ENCODE measurements around the gene ISG20L2. TPM values are rescaled to one million over a fixed set of nuclear protein-coding genes. Genes with fewer than 3 reads are reported as not detected.

ISG20L2 gene
- total and polyA plus RNA-seq, 3 donors from 2014 or later, result 60.9 to 223 (median 150) TPM

- Histone ChIP-seq H3K9me3 (no peaks in the 10 kb centered on the region), H3K27me3 (no peaks in the 10 kb centered on the region), H3K36me3 (ENCODE audit: low read depth, missing control alignments) (no peaks in the 10 kb centered on the region), H3K27ac (no peak overlapping the region), H3K4me1 (peaks cover 9% of the 10 kb centered on the region), H3K4me3 (no peak overlapping the region)
- TF ChIP-seq CTCF (IDR thresholded peaks at IDR 0.05) (no peak), POLR2A (IDR thresholded peaks at IDR 0.05) (no peak)
- intact Hi-C loops (cut with DNase I; ENCODE audit: low total_unique reads), result no loop called here
- WGBS, 2 donors, result 33 to 38% methylated on average over 9 to 10 of the region's 10 CpGs
- DNase-seq, result no peak
These were observed 38.5 kb downstream of the ISG20L2 start for GRCh38 chr1:156689953-156690674.

DNA sequence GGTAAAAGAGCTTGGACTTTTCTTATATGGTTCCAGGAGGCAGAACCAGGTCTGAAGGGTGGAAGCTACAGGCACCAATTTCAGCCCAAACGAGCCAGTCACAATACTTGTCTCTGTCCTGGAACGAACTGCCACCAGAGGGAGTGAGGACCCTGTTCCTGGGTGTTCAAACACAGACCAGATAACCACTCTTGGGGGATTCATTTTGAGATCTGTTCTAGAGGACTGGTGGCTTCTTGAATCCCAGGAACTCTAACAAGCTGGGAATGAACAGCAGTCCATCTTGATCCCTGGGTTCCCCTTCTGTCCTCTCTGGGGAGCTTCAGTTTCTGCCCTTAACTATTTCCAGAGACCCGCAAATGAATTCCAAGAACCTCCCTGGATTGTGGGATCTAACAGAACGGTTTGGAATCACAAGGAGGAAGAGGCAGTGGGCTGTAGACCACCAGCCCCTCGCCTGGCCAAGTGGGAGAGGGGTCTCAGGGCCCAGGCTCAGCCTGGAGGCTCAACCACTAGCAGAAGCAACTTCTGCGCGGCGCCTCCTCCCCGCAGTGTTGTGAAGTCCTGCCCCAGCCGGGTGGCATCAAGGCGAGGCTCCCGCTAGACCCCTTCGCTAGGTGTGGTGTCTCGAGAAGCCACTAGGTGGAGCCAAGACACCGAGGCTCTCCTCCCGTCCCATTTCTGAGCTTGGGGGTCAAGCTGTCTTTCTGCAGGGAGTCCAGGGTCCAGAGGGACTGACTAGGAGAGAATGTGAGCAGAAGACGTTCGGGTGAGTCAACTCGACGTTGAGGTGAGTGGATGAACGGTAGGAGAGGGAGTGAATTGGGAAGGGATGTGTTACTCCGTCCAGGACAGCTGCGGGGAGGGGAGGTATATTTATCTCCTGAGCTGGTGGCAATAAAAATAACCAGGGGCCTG, 39.3 kb downstream of the ISG20L2 start:
- intact Hi-C loops (cut with DNase I; ENCODE audit: low total_unique reads), result no loop called here
- 9 to 17% methylated on average over 10 to 23 of the region's 23 CpGs for WGBS, 2 donors
- Histone ChIP-seq H3K4me1 (peaks cover 9% of the 10 kb centered on the region), H3K36me3 (ENCODE audit: low read depth, missing control alignments) (no peaks in the 10 kb centered on the region), H3K27me3 (no peaks in the 10 kb centered on the region), H3K27ac (no peak overlapping the region), H3K9me3 (no peaks in the 10 kb centered on the region), H3K4me3 (no peak overlapping the region)
- no peak for TF ChIP-seq POLR2A (IDR thresholded peaks at IDR 0.05)
- peak; percentile 71 to 89 (median 83) for TF ChIP-seq CTCF (IDR thresholded peaks at IDR 0.05)
- DNase-seq, result peak; percentile 89

- no peak overlapping the region for H3K4me3 ChIP-seq
- TF ChIP-seq POLR2A (IDR thresholded peaks at IDR 0.05) (no peak), CTCF (IDR thresholded peaks at IDR 0.05) (peak in 1 of 3 experiments; percentile 11)
- no peak for DNase-seq
- no peaks in the 10 kb centered on the region for H3K27me3 ChIP-seq
- H3K4me1 ChIP-seq, result peaks cover 3% of the 10 kb centered on the region
- no peaks in the 10 kb centered on the region for H3K36me3 ChIP-seq (ENCODE audit: low read depth, missing control alignments)
- H3K27ac ChIP-seq, result no peak overlapping the region
- 82 to 89% methylated on average over 5 of the region's 5 CpGs for WGBS, 2 donors
- intact Hi-C loops (cut with DNase I; ENCODE audit: low total_unique reads), result no loop called here
- H3K9me3 ChIP-seq, result no peaks in the 10 kb centered on the region
These were observed 44.3 kb downstream of the ISG20L2 start for GRCh38 chr1:156684227-156684782.

GRCh38 chr1:156682166-156682890, 46.2 kb downstream of the ISG20L2 start:
- WGBS, 2 donors, result 70 to 77% methylated on average over 5 of the region's 5 CpGs
- no peaks in the 10 kb centered on the region for H3K36me3 ChIP-seq (ENCODE audit: low read depth, missing control alignments)
- no peaks in the 10 kb centered on the region for H3K9me3 ChIP-seq
- TF ChIP-seq POLR2A (IDR thresholded peaks at IDR 0.05) (no peak), CTCF (IDR thresholded peaks at IDR 0.05) (no peak)
- H3K27ac ChIP-seq, result no peak overlapping the region
- DNase-seq, result no peak
- H3K4me1 ChIP-seq, result peaks cover 7% of the 10 kb centered on the region
- intact Hi-C loops (cut with DNase I; ENCODE audit: low total_unique reads), result no loop called here
- no peak overlapping the region for H3K4me3 ChIP-seq
- no peaks in the 10 kb centered on the region for H3K27me3 ChIP-seq
